ENCODE data around the gene NEFH.
"Not testable (repeated sequence)": the region's sequence is repeated elsewhere in the genome, so short reads cannot be mapped to it uniquely, and the experiment has no call there.

Gene NEFH

GRCh38 chr22:29479417-29480261 is at the start of gene NEFH:
TSS of gene NEFH (plus strand) at chr22:29480218. CDS start at chr22:29480263, 45 bp downstream.
- Histone ChIP-seq H3K36me3 (ENCODE audit: control insufficient read depth, insufficient read depth, low read length) (peaks cover 5% of the 10 kb centered on the region; the same call in 1 of the 2 replicates), H3K27ac (ENCODE audit: low read depth, low read length) (no peak within 1 kb of the TSS), H3K4me1 (ENCODE audit: control insufficient read depth, insufficient read depth, low read length) (peaks cover 31% of the 10 kb centered on the region), H3K9ac (ENCODE audit: low read depth, low read length) (peak within 1 kb of the TSS; percentile 16; the same call in 1 of the 2 replicates), H3K9me3 (ENCODE audit: control insufficient read depth, insufficient read depth, low read length) (no peaks in the 10 kb centered on the region), H3K4me3 (ENCODE audit: low read depth, low read length) (peak within 1 kb of the TSS; percentile 63), H3K27me3 (ENCODE audit: control insufficient read depth, insufficient read depth, low read length) (peaks cover 50% of the 10 kb centered on the region)

- H3K27ac ChIP-seq (ENCODE audit: low read depth, low read length), result no peak overlapping the region
Observed at GRCh38 chr22:29431986-29432385, 48.0 kb upstream of the NEFH start.

GRCh38 chr22:29433856-29434255 is 46.2 kb upstream of the NEFH start:
- no peak overlapping the region for H3K27ac ChIP-seq (ENCODE audit: low read depth, low read length)
- no peaks in the 10 kb centered on the region for H3K27me3 ChIP-seq (ENCODE audit: control insufficient read depth, insufficient read depth, low read length)
- no peak overlapping the region for H3K4me3 ChIP-seq (ENCODE audit: low read depth, low read length)
- H3K9ac ChIP-seq (ENCODE audit: low read depth, low read length), result no peak overlapping the region
- H3K9me3 ChIP-seq (ENCODE audit: control insufficient read depth, insufficient read depth, low read length), result no peaks in the 10 kb centered on the region
- peaks cover 15% of the 10 kb centered on the region for H3K4me1 ChIP-seq (ENCODE audit: control insufficient read depth, insufficient read depth, low read length)
- no peaks in the 10 kb centered on the region for H3K36me3 ChIP-seq (ENCODE audit: control insufficient read depth, insufficient read depth, low read length)

More at GRCh38 chr22:29431986-29432385, 48.0 kb upstream of the NEFH start:
- peaks cover 15% of the 10 kb centered on the region for H3K4me1 ChIP-seq (ENCODE audit: control insufficient read depth, insufficient read depth, low read length)
- H3K9me3 ChIP-seq (ENCODE audit: control insufficient read depth, insufficient read depth, low read length), result no peaks in the 10 kb centered on the region
- no peaks in the 10 kb centered on the region for H3K36me3 ChIP-seq (ENCODE audit: control insufficient read depth, insufficient read depth, low read length)
- no peak overlapping the region for H3K4me3 ChIP-seq (ENCODE audit: low read depth, low read length)
- H3K27me3 ChIP-seq (ENCODE audit: control insufficient read depth, insufficient read depth, low read length), result no peaks in the 10 kb centered on the region
- H3K9ac ChIP-seq (ENCODE audit: low read depth, low read length), result no peak overlapping the region

- Histone ChIP-seq H3K9me3 (ENCODE audit: control insufficient read depth, insufficient read depth, low read length) (no peaks in the 10 kb centered on the region), H3K27me3 (ENCODE audit: control insufficient read depth, insufficient read depth, low read length) (no peaks in the 10 kb centered on the region), H3K27ac (ENCODE audit: low read depth, low read length) (no peak overlapping the region)
Observed at GRCh38 chr22:29434288-29434687, 45.7 kb upstream of the NEFH start.

GRCh38 chr22:29435236-29436136 is 44.5 kb upstream of the NEFH start:
- no peak overlapping the region for H3K27ac ChIP-seq (ENCODE audit: low read depth, low read length)
- H3K9ac ChIP-seq (ENCODE audit: low read depth, low read length), result no peak overlapping the region
- peaks cover 19% of the 10 kb centered on the region for H3K4me1 ChIP-seq (ENCODE audit: control insufficient read depth, insufficient read depth, low read length)
- H3K9me3 ChIP-seq (ENCODE audit: control insufficient read depth, insufficient read depth, low read length), result no peaks in the 10 kb centered on the region
- H3K4me3 ChIP-seq (ENCODE audit: low read depth, low read length), result no peak overlapping the region
- H3K36me3 ChIP-seq (ENCODE audit: control insufficient read depth, insufficient read depth, low read length), result no peaks in the 10 kb centered on the region
- H3K27me3 ChIP-seq (ENCODE audit: control insufficient read depth, insufficient read depth, low read length), result no peaks in the 10 kb centered on the region

More at GRCh38 chr22:29434288-29434687, 45.7 kb upstream of the NEFH start:
- Histone ChIP-seq H3K36me3 (ENCODE audit: control insufficient read depth, insufficient read depth, low read length) (no peaks in the 10 kb centered on the region), H3K9ac (ENCODE audit: low read depth, low read length) (no peak overlapping the region), H3K4me3 (ENCODE audit: low read depth, low read length) (no peak overlapping the region), H3K4me1 (ENCODE audit: control insufficient read depth, insufficient read depth, low read length) (peaks cover 15% of the 10 kb centered on the region)

GRCh38 chr22:29438283-29438682 is 41.7 kb upstream of the NEFH start, which contains the start of gene RFPL1:
TSS of gene RFPL1 (plus strand) at chr22:29438583.
- H3K27ac ChIP-seq (ENCODE audit: low read depth, low read length); H3K36me3 ChIP-seq (ENCODE audit: control insufficient read depth, insufficient read depth, low read length); H3K4me3 ChIP-seq (ENCODE audit: low read depth, low read length); H3K27me3 ChIP-seq (ENCODE audit: control insufficient read depth, insufficient read depth, low read length); H3K9ac ChIP-seq (ENCODE audit: low read depth, low read length); H3K4me1 ChIP-seq (ENCODE audit: control insufficient read depth, insufficient read depth, low read length); H3K9me3 ChIP-seq (ENCODE audit: control insufficient read depth, insufficient read depth, low read length): not testable (repeated sequence)

- Histone ChIP-seq H3K27me3 (ENCODE audit: control insufficient read depth, insufficient read depth, low read length) (no peaks in the 10 kb centered on the region), H3K27ac (ENCODE audit: low read depth, low read length) (no peak overlapping the region), H3K9ac (ENCODE audit: low read depth, low read length) (no peak overlapping the region), H3K4me1 (ENCODE audit: control insufficient read depth, insufficient read depth, low read length) (0 out of 2 replicates have a peak, but pooled peaks cover 12% of the 10 kb centered on the region), H3K9me3 (ENCODE audit: control insufficient read depth, insufficient read depth, low read length) (no peaks in the 10 kb centered on the region), H3K36me3 (ENCODE audit: control insufficient read depth, insufficient read depth, low read length) (no peaks in the 10 kb centered on the region), H3K4me3 (ENCODE audit: low read depth, low read length) (no peak overlapping the region)
Observed at GRCh38 chr22:29442976-29443375, 37.0 kb upstream of the NEFH start.

GRCh38 chr22:29443452-29443851 is 36.6 kb upstream of the NEFH start:
- Histone ChIP-seq H3K4me3 (ENCODE audit: low read depth, low read length) (no peak overlapping the region), H3K9ac (ENCODE audit: low read depth, low read length) (no peak overlapping the region), H3K27me3 (ENCODE audit: control insufficient read depth, insufficient read depth, low read length) (no peaks in the 10 kb centered on the region), H3K4me1 (ENCODE audit: control insufficient read depth, insufficient read depth, low read length) (0 out of 2 replicates have a peak, but pooled peaks cover 12% of the 10 kb centered on the region), H3K36me3 (ENCODE audit: control insufficient read depth, insufficient read depth, low read length) (no peaks in the 10 kb centered on the region), H3K27ac (ENCODE audit: low read depth, low read length) (no peak overlapping the region), H3K9me3 (ENCODE audit: control insufficient read depth, insufficient read depth, low read length) (no peaks in the 10 kb centered on the region)

GRCh38 chr22:29443861-29444792 is 35.9 kb upstream of the NEFH start:
- H3K9ac ChIP-seq (ENCODE audit: low read depth, low read length), result no peak overlapping the region
- no peak overlapping the region for H3K4me3 ChIP-seq (ENCODE audit: low read depth, low read length)
- 0 out of 2 replicates have a peak, but pooled peaks cover 12% of the 10 kb centered on the region for H3K4me1 ChIP-seq (ENCODE audit: control insufficient read depth, insufficient read depth, low read length)
- H3K36me3 ChIP-seq (ENCODE audit: control insufficient read depth, insufficient read depth, low read length), result no peaks in the 10 kb centered on the region
- no peaks in the 10 kb centered on the region for H3K9me3 ChIP-seq (ENCODE audit: control insufficient read depth, insufficient read depth, low read length)
- H3K27ac ChIP-seq (ENCODE audit: low read depth, low read length), result no peak overlapping the region
- no peaks in the 10 kb centered on the region for H3K27me3 ChIP-seq (ENCODE audit: control insufficient read depth, insufficient read depth, low read length)

GRCh38 chr22:29445508-29445907 is 34.5 kb upstream of the NEFH start:
- H3K4me1 ChIP-seq (ENCODE audit: control insufficient read depth, insufficient read depth, low read length), result 0 out of 2 replicates have a peak, but pooled peaks cover 8% of the 10 kb centered on the region
- no peaks in the 10 kb centered on the region for H3K9me3 ChIP-seq (ENCODE audit: control insufficient read depth, insufficient read depth, low read length)
- no peaks in the 10 kb centered on the region for H3K36me3 ChIP-seq (ENCODE audit: control insufficient read depth, insufficient read depth, low read length)
- no peak overlapping the region for H3K27ac ChIP-seq (ENCODE audit: low read depth, low read length)
- H3K4me3 ChIP-seq (ENCODE audit: low read depth, low read length), result no peak overlapping the region
- no peaks in the 10 kb centered on the region for H3K27me3 ChIP-seq (ENCODE audit: control insufficient read depth, insufficient read depth, low read length)
- no peak overlapping the region for H3K9ac ChIP-seq (ENCODE audit: low read depth, low read length)

All from HUES48 (cell line).